Smooth muscle cell of the brain vasculature (primary cell): ENCODE measurements around the gene NEK7.

Experiments used
- DNase-seq: peaks from one replicate; pipeline ENCODE4 v3.0.0-alpha.2; 2012; ENCODE audit warnings: low read depth, low spot score

Gene NEK7

DNA sequence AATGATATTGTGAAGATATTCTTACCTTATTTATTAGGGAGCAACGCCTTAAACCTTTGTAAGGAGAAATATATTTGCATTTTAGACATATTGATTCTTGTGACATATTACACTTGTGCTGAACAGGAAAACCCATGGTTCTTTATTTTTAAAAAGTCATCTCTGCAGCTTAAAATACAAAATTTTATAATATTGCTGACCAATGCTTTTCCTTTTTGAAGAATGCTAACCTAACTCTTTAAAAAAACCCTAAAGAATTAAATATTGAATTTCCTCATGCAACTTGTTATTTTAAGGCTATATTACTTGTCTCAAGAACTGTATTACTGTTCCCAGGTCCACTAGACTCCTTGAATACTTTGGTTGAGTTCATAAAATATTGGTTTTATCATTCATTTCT is 99.0 kb downstream of the NEK7 start:
- DNase-seq, result no peak

DNA sequence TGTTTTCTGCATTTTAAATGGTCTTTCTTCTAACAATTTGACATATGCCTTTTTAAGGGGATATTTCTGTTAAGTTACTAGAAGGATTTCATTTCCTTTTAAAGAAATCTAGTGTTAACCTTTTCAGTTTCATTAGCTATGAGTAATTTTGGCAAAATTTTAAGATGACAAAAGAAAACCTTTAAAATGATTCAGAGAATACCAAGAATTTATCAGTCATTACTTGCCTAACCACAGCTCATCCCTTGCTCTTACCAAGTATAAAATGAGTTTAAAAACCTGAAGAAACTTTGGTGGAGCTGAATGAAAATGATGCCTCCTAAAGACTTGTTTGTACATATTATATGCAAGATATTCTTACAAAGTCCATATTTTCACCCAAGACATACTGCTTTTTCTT is 101.7 kb downstream of the NEK7 start:
- DNase-seq, result no peak

DNA sequence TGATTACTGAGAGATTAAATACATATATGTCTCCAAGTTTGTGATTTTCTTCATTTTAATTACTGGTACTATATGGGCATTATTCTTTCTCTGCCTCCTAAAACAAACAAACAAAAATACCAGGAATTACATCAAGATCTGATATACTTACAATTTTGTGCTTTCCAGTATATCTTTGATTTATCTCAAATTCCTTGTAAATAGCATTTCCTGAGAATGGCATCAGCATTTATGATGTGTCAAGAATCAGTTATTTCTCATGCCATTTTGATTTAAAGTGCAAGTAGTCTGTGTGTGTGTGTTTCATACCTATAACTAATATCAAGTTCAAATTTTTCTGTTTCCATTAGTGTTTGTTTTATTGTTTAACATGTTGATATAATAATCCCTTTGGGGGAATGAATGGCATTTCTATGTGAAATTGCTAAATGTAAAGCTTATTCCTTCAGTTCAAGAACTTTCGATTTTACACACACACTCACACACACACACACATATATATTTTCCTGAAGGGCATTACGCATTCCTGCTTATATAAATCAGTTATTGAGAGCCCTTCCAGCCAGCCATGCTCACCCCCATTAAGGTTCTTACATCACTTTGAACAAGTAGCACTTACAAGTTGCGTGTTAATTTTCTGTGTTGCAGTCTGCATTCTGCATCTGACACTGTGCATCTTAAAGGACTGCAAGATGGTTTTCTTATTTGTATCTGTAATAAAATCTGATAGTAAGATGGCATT is 102.7 kb downstream of the NEK7 start:
- no peak for DNase-seq

DNA sequence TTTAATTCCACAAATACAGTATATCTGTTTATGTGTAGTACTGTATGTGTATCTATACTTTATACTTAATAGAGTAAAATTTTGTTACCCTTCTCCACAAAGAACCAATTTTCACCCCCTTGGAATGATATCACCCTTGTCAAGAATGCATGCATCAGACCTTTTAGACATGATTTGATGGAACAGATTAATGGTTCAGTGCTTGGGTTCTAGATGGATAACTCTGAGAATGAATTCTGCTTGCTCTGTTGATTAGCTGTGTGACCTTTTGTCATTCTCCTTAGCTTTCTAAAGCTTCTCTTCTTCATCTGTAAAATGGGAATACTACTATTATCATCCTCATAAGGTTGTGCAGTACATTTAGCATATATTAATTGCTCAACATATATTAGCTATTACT is 105.1 kb downstream of the NEK7 start:
- no peak for DNase-seq

DNA sequence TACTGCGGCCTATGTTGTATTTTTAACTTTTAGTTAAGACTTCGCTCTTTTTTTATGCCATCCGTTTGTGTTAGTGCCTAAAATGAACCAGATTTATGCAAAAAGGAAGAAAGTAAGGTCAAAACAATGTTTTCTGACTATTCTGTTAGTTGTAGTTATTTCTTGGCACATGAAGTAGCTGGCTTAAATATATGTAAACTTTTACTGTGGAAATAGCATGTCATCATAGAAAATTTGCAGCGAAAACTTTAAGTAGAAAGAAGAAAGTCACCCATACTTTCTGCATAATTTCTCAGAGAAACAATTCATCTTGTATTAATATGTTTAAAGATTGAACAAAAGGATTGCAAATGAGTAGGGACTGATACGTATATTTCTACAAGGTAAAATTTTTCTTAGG is 106.4 kb downstream of the NEK7 start:
- no peak for DNase-seq

DNA sequence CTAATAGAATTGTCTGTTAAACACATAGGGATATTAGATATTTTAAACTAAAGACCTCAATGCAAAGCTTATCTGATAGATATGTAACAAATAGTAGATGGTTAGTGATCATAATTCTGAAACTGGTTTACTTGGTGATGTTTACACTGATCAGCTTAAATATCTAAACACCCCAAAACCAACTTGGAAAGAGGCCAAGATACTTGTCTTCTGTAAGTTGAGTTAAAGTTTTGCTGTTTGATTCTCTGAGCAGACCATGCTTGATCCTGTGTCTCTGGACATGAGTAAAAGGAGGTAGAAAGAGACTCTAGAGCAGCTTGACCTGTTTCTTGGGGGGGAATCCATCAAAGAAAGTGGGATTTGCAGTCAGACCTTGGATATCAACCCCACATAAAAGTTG is 107.5 kb downstream of the NEK7 start:
- DNase-seq, result no peak

DNA sequence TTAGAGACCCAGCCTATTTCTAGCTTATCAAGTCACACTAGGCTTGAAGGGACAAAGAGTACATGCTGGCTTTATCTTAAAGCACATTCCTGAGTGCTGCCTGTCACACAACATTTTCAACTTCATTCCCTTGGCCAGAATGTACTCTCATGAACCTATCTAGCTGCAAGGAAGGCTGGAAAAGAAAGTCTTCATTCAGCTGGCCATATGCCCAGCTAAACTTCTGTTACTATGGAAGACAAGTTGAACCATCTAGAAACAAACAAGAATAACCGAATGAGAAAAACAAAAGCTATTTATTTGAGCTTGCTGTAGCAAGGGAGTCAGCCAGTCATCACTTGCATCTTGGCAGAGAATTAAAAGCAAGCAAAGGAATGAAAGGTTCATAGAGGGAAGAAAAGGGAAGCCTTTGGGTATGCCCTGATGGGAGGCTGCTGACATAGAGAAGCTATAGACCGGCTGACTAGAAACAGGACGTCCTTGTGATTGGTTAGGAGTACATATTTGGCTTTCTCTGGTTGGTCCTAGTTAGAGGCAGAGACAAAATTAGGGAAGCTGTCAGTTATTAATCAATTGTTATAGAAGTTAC is 108.4 kb downstream of the NEK7 start:
- DNase-seq, result no peak

DNA sequence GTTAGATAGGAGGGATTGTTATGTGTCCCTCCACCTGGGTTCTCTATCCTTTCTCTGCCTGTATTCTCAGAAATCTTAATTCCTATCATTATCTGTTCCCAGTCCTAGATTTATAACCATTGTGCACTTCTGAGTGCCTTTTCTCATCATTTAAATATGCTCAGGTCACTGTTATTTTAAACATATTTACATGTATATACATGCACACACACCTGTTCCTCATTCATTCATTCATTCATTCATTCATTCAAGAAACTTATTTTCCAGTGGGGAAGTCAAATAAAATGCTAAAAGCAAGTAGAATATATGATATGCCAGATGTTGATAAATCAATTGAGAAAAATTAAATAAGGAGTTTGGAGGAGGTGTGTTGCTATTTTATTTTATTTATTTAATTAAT is 110.3 kb downstream of the NEK7 start:
- DNase-seq, result no peak

DNA sequence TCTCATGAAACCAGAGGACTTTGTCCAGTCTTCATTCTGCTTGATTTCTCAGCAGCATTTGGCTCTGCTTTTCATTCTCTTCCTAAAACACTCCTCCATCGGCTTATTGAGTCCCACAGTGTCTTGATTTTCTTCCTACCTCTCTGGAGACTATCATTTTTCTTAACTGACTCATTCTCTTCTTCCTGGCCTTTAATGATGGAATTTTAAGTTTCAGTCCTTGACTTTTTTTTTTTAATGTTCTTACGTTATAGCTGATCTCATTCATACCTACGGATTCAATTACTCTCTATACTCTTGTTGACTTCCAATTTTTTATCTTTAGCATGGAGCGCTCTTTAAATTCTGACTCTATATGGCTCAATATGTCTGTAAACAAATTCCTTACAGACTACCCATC is 111.1 kb downstream of the NEK7 start:
- DNase-seq, result no peak

DNA sequence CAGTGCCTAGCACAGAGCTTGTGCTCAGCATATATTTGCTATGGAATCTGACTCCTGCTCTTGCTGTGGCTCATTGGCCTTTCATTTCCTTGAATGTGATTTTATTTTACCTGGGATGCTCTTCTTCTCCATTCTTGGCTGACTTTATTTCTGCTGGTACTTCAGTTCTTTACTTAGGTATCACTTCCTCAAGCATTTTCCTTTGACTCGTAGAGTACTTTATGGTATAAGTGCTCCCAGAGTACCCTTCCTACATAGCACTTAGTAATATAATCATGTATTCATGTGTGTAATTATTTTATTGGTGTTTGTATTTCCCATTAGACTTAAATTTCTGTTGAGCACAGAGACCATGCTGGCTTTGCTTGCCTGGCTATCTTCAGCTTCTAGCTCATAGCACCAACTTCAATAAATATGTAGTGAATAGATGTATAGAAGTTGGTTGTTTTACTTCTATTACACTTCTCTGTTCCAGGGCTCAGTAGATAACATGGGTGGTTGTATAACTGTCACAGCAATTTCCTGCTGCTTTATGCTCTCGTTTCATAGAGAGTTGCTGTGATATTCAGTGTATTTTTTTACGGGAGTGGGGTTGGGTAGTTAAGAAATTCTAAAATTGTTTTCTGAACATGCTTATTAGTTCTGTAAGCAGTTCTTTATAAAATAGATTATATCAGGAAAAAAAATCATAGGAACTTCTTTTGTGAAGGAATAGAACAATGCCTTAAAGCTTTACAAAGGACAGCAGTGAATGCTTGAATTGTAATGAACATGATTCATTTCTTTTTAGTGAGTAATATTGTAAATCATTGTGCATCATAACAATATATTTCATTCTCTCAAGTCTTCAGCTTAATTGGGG is 112.2 kb downstream of the NEK7 start:
- no peak for DNase-seq

DNA sequence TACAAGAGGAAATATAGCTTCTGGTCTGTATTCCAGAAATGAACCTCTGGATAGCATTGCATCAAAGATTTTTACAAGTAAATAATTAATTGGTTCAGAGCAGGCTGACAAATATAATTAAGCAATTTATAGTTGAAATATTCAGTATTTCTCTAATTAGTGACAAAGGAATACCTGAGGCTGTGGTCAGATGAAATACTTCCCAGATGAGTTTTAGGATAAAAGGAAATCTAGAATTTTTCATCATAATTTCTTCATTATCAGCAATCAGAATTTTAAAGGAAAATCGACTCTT is 112.8 kb downstream of the NEK7 start:
- no peak for DNase-seq

DNA sequence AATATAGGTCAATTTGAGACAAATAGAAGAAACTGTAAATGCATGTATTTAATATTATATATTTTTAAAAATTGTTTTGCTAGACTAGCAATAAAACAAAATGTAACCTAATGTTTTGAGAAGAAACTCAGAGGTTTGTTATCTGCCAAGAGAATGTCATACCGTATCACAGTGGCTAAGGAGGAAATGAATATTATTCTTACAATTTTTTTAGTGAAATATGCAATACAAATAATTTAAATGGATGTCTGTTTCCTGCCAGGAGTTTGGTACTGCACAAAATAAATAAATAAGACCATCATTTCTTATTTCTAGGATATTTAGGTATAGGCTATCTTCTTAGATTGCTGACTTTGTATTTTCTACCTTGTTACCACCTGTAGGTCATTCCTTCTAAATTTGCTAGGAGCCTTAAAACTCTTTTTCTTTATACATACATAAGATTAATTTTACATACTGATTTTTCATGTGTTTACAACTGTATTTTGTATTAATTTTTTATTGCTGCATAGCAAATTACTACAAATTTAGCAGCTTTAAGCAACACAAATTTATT is 113.6 kb downstream of the NEK7 start:
- DNase-seq, result no peak

DNA sequence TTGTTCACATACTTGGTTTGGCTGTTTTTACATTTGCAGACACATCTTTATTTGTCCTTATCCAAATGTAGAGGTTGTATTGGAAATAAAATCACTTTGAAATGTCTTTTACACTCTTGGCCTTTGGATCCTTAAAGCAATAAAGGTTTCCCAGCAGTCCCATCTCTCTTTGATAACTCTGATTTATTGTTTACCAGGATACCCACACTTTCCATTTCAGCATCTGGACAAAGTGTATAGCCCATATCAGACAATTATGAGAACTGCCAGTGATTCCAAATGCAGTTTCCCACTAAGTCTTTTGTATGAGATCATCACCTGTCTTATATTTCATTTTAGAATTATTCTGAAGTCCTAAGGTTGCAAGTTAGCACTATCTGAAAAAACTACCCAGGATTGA is 114.7 kb downstream of the NEK7 start:
- DNase-seq, result no peak

DNA sequence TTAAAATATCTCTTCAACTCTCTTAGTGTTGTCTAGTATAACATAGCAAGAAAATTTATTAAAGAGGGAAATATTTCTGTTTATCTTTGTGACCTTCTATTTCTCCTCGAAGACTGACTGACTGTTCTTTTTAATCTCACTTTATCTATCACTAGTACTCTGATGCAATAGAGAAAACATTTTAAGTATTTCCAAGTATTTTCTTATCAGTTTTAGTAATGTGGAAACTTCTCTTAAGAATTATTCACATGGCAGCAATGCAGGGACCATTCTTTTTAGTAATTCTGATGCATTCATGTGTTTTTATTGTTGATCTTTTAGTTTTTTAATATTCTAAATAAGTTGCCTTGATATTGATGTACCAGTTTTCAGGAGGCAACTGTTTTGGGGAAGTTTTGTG is 115.7 kb downstream of the NEK7 start:
- DNase-seq, result no peak

DNA sequence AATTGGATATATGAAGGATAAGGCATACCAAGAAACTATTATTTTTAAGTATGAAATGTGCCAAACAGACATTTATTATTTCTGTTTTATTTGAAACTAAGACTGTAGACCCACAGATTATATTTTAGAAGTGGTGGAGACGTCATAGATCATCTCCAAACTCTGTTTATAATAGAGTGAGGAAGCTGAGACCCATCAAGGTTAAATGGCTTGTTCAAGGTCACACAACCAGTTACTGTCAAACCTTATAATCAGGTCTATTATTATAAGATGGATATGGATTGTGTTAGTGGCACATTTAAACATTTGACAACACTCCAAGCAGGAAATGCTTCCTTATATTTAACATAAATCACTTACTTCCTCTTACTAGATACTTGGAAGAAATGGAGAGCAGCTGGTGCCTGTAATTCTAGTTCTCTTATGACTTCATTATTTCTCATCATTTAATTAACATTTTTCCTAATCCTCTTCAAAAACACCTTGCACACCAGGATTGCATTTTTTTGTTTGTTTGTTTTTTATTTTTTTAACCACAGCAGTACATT is 117.0 kb downstream of the NEK7 start:
- no peak for DNase-seq

DNA sequence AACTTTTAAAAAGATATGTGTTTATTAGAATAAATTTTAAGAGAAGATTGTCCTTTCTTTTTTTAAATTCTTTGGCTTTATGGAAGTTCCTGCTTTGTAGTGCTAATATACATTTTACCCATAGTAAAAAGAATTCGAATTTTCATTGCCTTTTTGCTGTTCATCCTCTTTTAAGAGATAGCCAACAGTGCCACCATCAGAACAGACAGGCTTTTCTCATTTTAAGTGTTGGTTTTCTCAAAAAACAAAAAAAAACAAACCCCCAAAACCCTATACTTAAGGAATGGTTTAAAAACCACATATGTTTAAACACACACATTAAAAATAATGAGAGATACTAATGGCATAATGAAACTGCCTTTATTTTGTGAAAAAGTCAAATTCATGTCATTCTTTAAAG is 118.8 kb downstream of the NEK7 start:
- no peak for DNase-seq

DNA sequence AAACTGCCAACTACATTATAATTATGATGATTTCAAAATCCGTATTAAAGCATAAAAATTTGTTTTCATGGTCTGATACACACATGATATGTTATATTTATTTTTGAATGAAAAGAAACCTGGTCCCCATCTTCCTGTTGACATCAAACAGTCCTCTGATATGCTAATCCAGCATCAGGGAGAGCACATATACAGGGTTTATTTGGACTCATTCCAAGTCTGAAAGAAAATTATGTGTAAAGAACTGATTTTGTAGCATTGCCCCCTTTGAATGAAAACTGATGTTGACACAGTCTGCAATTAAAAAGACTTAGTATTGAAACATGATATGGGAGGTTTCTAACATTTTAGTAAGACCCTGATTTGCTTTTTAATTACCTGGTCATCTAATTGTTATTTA is 119.4 kb downstream of the NEK7 start:
- no peak for DNase-seq

DNA sequence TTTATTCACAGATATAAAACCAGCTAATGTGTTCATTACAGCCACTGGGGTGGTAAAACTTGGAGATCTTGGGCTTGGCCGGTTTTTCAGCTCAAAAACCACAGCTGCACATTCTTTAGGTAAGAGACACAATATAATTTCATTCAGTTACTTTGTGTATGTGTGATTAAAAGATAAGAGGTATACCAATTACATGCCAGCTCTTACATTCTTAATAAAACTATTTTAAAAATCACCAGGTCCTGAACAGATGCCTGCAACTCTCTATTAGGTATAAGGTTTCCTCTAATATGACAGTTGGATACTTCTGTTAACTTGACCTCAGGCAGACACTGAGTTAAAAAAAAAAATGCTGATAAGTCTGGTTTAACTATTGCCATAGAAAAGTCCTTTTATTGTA is 122.1 kb downstream of the NEK7 start:
- no peak for DNase-seq

DNA sequence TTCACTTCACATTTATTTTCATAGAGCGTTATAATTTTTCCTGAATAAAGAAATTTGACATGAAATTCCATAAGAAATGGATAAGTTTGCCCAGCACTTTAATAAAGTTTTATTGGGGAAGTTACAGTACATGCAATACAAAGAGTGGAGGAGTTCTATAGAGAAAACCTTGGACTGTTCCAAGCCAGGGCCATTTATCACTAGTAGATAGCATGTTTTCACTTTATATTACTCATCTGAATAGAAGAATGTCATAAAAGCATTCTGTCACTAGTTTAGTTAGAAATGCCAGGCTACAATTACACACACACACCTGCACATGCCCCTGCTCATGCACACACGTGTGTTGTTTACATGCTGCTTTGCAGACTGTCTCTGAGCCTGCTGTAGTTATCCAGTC is 123.3 kb downstream of the NEK7 start:
- DNase-seq, result no peak

DNA sequence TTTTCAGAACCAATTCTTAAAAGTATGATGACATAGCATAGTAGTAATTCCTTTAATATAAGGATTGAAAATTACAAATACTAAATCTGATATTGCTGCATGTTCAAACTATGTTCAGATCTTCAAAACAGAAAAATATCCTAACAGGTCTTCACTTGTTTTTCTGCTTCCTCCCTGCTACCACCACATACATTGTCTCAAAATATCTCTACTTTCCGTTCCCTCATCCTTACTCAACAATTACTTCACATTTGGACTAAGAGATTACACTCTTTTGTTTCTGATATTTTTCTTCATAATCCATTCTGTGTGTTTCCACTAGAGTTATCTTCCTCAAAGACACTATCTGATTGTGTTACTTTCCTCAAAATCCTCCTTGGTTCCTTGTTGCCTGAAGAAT is 125.1 kb downstream of the NEK7 start:
- no peak for DNase-seq

DNA sequence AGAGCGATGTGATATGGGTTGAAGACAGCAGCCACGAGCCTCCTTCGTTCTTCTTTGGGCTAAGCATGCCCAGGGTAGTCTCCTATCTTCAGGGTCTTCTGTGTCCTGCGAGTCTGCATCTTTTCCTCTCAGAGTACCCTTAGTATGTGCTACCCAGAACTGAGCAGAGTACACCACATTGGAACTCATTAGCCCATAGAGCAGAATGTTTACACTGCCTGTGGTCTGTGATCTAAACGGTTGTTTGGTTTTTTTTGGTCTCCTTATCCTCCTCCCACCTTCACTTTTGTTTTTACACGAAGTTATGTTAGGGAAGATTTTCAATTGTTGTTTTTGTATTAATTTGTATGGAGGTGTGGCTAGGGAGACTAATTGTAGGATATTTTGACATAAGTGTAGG is 126.4 kb downstream of the NEK7 start:
- no peak for DNase-seq

DNA sequence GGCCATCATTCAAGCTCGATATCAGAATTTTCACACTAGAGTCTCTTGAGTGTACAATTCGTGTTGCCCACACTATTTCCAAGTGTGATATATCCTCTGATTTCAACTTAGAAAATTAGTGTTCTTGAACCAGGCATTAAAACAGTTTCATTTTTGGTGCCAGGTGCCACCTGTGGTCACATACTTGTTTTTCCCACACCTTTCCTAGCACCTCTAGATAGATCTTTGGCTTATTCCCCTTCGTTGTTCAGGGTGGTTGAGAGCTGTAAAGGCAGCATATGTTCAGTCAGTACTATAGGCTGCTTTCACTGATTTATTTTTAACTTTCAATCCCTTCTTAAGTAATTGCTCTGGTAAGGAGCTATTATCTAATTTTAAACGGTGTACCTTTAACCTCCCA is 131.1 kb downstream of the NEK7 start:
- DNase-seq, result no peak
